PC-3 (cell line): ENCODE data around the gene GAPDH. TPM values are rescaled to one million over a fixed set of nuclear protein-coding genes. Genes with fewer than 3 reads are reported as not detected.
"Not testable (repeated sequence)": the region's sequence is repeated elsewhere in the genome, so short reads cannot be mapped to it uniquely, and the experiment has no call there.

Source experiments
- ATAC-seq: fragments of 200-7000 bp; cut with Tn5 transposase; 2 replicates; pipeline ENCODE4 v1.9.1; 2020; ENCODE audit warnings: mild to moderate bottlenecking, moderate library complexity
- BruUV-seq: library from RNA; stranded (reverse); fragments of 400-500 nt; replicated peaks from 2 replicates; lab custom pipeline; 2021; lab: Mats Ljungman, UMichigan
- CTCF ChIA-PET: fragments of 300-600 bp; sonication (Branson Sonifier 250); formaldehyde crosslinking; loops from one replicate; lab custom pipeline; 2022; ENCODE audit warnings: antibody characterized with exemption; lab: Charles Lee
- POLR2A ChIA-PET: fragments of 300-600 bp; sonication (Branson Sonifier 250); formaldehyde crosslinking; loops from one replicate; lab custom pipeline; 2022; ENCODE audit warnings: antibody characterized with exemption; ENCODE audit not compliant: unreplicated experiment; lab: Charles Lee
- DNase-seq: peaks from one replicate; pipeline ENCODE4 v3.0.0-alpha.2; 2015
- H2AFZ ChIP-seq: fragments of 300-600 bp; sonication (generic); 2 replicates; pipeline ENCODE4 v1.6.0; 2016; ENCODE audit warnings: antibody characterized with exemption, low read length
- H3F3A ChIP-seq: fragments of 300-600 bp; sonication (generic); one replicate; pipeline ENCODE4 v1.6.0; 2017; ENCODE audit warnings: antibody characterized with exemption, low read length, control low read depth, mild to moderate bottlenecking; ENCODE audit not compliant: unreplicated experiment
- H3K27ac ChIP-seq: fragments of 300-600 bp; sonication (generic); 2 replicates; pipeline ENCODE4 v1.5.1; 2016; ENCODE audit warnings: mild to moderate bottlenecking, low read length
- H3K27me3 ChIP-seq: fragments of 300-600 bp; sonication (generic); 2 replicates; pipeline ENCODE4 v1.6.1; 2016; ENCODE audit warnings: low read length, mixed read lengths
- H3K36me3 ChIP-seq: fragments of 300-600 bp; sonication (generic); 2 replicates; pipeline ENCODE4 v1.6.1; 2016; ENCODE audit warnings: low read depth, mixed run types, low read length, mixed read lengths
- H3K4me1 ChIP-seq: fragments of 300-600 bp; sonication (generic); 2 replicates; pipeline ENCODE4 v1.5.1; 2016; ENCODE audit warnings: low read length; ENCODE audit not compliant: insufficient read depth
- H3K4me2 ChIP-seq: fragments of 300-600 bp; sonication (generic); 2 replicates; pipeline ENCODE4 v1.6.0; 2016; ENCODE audit warnings: low read length
- H3K4me3 ChIP-seq: fragments of 300-600 bp; sonication (generic); 2 replicates; pipeline ENCODE4 v1.5.1; 2016; ENCODE audit warnings: mild to moderate bottlenecking, low read length, mixed read lengths
- H3K79me2 ChIP-seq: fragments of 300-600 bp; sonication (generic); 2 replicates; pipeline ENCODE4 v1.6.1; 2017; ENCODE audit warnings: low read length, mixed read lengths
- H3K9ac ChIP-seq: fragments of 300-600 bp; sonication (generic); 2 replicates; pipeline ENCODE4 v1.6.0; 2016; ENCODE audit warnings: mild to moderate bottlenecking, low read length
- H3K9me2 ChIP-seq: fragments of 300-600 bp; sonication (generic); replicated peaks from 2 replicates; pipeline ENCODE4 v1.6.1; 2016; ENCODE audit warnings: mixed run types, low read length, mixed read lengths
- H3K9me3 ChIP-seq: fragments of 300-600 bp; sonication (generic); 2 replicates; pipeline ENCODE4 v1.6.1; 2016; ENCODE audit warnings: low read length, mixed read lengths
- H4K20me1 ChIP-seq: fragments of 300-600 bp; sonication (generic); 2 replicates; pipeline ENCODE4 v1.6.1; 2016; ENCODE audit warnings: low read length, mixed read lengths
- CTCF ChIP-seq: fragments of 300-600 bp; sonication (generic); conservative IDR thresholded peaks from 2 replicates; pipeline ENCODE4 v1.5.1; 2017; ENCODE audit warnings: antibody characterized with exemption, low read depth, mild to moderate bottlenecking, low read length
- EZH2 ChIP-seq: fragments of 300-600 bp; sonication (generic); IDR thresholded peaks from one replicate; pipeline ENCODE4 v1.6.1; 2017; ENCODE audit warnings: antibody characterized with exemption, mild to moderate bottlenecking, low read length; ENCODE audit not compliant: unreplicated experiment
- EZH2phosphoT487 ChIP-seq: fragments of 300-600 bp; sonication (generic); IDR thresholded peaks from 2 replicates; pipeline ENCODE4 v1.6.1; 2018; ENCODE audit warnings: mild to moderate bottlenecking, antibody characterized with exemption, low read length, borderline replicate concordance
- intact Hi-C: fragments of 100-400 bp; cut with micrococcal nuclease; formaldehyde crosslinking; loops from 2 replicates; pipeline ENCODE4 v1.9.0; 2023
- total RNA-seq: library from RNA; depleted of rRNA; stranded (reverse); fragments of >200 nt; gene quantifications from 2 replicates; pipeline ENCODE4 v1.2.3, GENCODE V29; 2014

GAPDH gene
- total RNA-seq, 1 experiment from 2014 or later, result 7,326 TPM

DNA sequence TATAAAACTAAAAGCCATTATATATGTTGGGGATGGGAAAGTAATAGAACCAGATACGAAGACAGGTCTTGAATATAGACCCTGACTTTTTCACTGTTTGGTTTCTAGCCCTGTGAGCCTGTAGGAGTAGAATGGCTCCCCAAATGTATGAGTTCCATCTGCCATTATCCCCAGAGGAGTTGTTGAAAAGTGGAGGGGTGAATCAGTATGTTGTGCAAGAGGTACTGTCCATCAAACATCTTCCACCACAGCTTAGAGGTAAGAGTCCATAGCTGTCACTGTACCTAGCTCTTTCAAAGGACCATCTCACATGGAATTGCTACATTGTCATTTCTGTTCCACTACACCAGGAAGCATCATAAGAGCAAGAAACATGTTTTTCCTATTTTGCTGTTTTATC, 39.3 kb upstream of the GAPDH start:
- no peak overlapping the region for H3K27ac ChIP-seq
- H3K4me1 ChIP-seq, result peaks cover 19% of the 10 kb centered on the region
- peak overlapping the region; percentile 86 for H3K4me2 ChIP-seq
- no peak for TF ChIP-seq CTCF
- no peak for TF ChIP-seq EZH2phosphoT487
- TF ChIP-seq EZH2, result no peak
- H3K4me3 ChIP-seq, result peak overlapping the region; percentile 80
- H3K27me3 ChIP-seq, result no peaks in the 10 kb centered on the region
- peaks cover 19% of the 10 kb centered on the region for H3K36me3 ChIP-seq
- no peaks in the 10 kb centered on the region for H3K9me2 ChIP-seq
- H2AFZ ChIP-seq, result no peak overlapping the region
- peak overlapping the region; percentile 96; the same call in 1 of the 2 replicates for H3K9ac ChIP-seq
- no peak for ATAC-seq
- peaks cover 67% of the 10 kb centered on the region for H3K79me2 ChIP-seq
- H3K9me3 ChIP-seq, result no peaks in the 10 kb centered on the region
- no TSS peak for BruUV-seq
- ChIA-PET CTCF (interaction anchor here (0.5 kb wide), 1 partner anchor 52 kb away, joined by 4 read pairs; no protein-coding TSS in a partner anchor), POLR2A (no interaction called here)
- no peaks in the 10 kb centered on the region for H4K20me1 ChIP-seq
- no peaks in the 10 kb centered on the region for H3F3A ChIP-seq
- peak; percentile 9 for DNase-seq
- intact Hi-C loops, result loop anchor here (2.0 kb wide), 2 partner anchors 24 to 44 kb away; partner anchors contain the start of gene VAMP1

DNA sequence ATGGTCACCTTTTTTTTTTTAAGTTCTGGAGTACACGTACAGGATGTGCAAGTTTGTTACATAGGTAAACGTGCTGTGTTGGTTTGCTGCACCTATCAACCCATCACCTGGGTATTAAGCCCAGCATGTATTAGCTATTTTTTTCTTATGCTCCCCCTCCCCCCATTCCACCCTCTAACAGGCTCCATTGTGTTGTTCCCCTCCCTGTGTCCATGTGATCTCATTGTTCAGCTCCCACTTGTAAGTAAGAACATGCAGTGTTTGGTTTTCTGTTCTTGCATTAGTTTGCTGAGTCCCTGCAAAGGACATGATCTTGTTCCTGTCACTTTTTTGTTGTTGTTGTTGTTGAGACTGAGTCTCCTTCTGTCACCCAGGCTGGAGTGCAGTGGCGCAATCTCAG, 37.0 kb upstream of the GAPDH start:
- H3K79me2 ChIP-seq, result peaks cover 76% of the 10 kb centered on the region
- H3K36me3 ChIP-seq, result peaks cover 19% of the 10 kb centered on the region
- H3K9me2 ChIP-seq, DNase-seq, H4K20me1 ChIP-seq, H2AFZ ChIP-seq, H3K9me3 ChIP-seq, H3K27me3 ChIP-seq, intact Hi-C loops, CTCF ChIA-PET, POLR2A ChIA-PET, BruUV-seq, H3K27ac ChIP-seq, H3K9ac ChIP-seq, ATAC-seq, H3F3A ChIP-seq, H3K4me3 ChIP-seq: not testable (repeated sequence)
- H3K4me1 ChIP-seq, result peaks cover 15% of the 10 kb centered on the region
- peak overlapping the region; percentile 17; the same call in 1 of the 2 replicates for H3K4me2 ChIP-seq

DNA sequence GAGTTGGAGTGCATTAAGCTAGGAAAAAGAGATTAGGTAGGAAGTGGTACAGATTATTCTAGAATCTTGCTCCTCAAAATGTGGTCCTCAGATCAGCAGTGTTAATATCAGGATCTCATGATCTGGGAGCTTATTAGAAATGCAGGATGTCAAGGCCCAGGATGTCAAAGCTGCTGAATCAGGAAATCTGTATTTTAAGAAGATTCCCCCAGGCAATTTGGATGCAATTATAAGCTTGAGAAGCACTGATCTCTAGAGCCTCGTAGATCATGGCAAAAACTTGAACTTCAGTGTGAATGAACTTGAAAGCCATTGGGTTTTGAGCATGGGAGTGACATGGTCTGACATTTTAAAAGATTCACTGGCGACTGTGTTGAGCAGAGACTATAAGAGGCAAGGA, 33.9 kb upstream of the GAPDH start:
- peaks cover 73% of the 10 kb centered on the region for H3K79me2 ChIP-seq
- H3F3A ChIP-seq, result no peaks in the 10 kb centered on the region
- H3K4me1 ChIP-seq, result peaks cover 4% of the 10 kb centered on the region
- ChIA-PET CTCF (no interaction called here), POLR2A (no interaction called here)
- H3K4me2 ChIP-seq, result no peak overlapping the region
- no peak overlapping the region for H2AFZ ChIP-seq
- H3K4me3 ChIP-seq, result no peak overlapping the region
- no peak overlapping the region for H3K9ac ChIP-seq
- H3K9me2 ChIP-seq, result no peaks in the 10 kb centered on the region
- peaks cover 18% of the 10 kb centered on the region for H3K36me3 ChIP-seq
- H3K9me3 ChIP-seq, result no peaks in the 10 kb centered on the region
- no peak for ATAC-seq
- intact Hi-C loops, result no loop called here
- no TSS peak for BruUV-seq
- no peak for TF ChIP-seq EZH2phosphoT487
- no peak for TF ChIP-seq EZH2
- TF ChIP-seq CTCF, result no peak
- no peaks in the 10 kb centered on the region for H4K20me1 ChIP-seq
- H3K27ac ChIP-seq, result no peak overlapping the region
- H3K27me3 ChIP-seq, result no peaks in the 10 kb centered on the region
- no peak for DNase-seq
